Astrocyte of the hippocampus (primary cell): ENCODE measurements around the gene SLC25A26.

Experiments
- DNase-seq: peaks from one replicate; pipeline ENCODE4 v3.0.0; 2011; ENCODE audit warnings: low read depth, low spot score

SLC25A26 gene

DNA sequence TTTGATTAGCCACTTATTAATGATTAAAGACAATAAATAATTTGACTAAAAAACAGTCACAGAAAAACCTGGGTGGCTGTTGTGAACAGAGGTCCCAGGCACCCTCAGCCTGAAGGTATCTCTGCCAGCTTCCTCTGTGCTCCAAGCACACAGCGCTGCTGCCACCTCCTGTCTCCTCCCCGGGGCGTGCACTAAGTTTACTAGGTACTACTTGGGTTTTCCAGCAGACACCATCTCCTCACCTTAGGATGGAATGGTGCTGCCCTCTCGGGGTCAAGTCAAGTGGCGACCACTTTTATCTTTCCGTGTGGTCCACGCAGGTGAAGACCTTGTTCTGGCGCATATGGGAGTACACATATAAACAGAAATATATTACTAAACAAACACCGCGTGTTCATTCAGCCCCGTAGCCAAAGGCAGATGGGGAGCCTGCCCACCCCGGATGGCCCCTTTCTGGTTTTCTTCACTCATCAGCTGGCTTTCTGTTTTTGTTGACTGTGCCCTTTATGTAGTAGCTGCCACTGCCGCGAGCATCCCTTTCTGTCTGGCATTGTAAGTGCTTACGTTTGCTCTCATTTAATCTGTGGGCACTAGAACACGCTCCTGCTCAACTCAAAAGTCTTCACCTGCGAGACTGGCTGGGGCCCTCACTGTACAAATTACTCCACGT, 152.0 kb downstream of the SLC25A26 start:
- DNase-seq, result no peak

- DNase-seq, result peak; percentile 41
These were observed 155.8 kb downstream of the SLC25A26 start for GRCh38 chr3:66376568-66376967.

DNA sequence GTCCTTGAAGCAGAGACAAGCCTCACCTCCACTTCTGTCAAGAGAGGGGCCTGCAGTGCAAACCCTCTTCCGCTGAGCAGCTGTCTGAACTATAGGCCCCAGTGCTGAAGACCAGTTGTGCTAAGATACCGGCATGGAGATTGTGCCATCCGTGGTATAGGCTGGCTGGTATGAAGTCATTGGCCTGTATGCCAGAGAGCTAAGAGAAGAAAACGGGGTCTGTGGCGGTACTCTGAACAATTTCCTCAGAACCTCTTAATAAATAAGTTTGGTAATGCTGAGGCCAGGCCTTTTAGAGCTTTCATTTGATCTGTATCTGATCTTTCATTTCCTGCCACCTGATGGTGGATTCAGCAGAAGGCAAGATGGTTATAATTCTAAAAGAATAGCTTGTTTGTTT, 157.0 kb downstream of the SLC25A26 start:
- DNase-seq, result no peak

DNA sequence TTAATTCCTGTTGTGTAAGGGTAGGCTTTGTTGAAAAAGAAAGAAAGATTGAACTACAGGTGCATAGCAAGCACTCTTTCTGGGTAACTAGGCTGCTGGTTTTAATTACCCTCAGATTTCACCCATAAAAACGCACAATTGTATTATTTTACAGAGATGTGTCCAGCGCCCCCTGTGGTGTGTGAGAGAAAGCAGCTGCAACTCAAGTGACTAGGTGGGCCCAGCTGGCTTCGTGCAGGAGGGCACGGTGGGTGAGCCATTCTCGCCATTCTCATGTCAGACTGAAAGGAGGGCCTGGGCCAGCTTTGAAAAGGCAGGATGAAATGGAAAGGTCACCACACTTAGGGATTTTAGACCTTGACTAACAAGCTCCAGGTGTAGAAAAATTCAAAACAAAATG, 157.5 kb downstream of the SLC25A26 start:
- no peak for DNase-seq

DNA sequence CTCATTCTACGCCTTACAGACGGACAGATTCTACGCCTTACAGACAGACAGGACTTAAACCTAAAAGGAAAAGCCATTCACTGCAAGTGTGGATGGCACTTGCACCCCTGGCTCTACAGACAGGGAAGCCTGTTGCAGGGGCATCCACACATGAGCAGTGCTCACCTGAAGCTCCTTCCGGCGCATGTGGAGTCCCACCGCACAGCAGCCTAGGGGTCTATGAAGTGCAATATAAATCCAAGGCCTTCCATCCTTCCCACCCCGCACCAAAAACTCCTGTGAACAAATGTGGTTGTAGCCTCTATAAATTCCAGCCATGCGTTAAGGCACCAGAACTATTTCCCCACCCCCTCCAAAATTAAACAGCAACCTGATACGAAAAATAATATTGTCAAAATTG, 158.8 kb downstream of the SLC25A26 start:
- DNase-seq, result no peak

DNA sequence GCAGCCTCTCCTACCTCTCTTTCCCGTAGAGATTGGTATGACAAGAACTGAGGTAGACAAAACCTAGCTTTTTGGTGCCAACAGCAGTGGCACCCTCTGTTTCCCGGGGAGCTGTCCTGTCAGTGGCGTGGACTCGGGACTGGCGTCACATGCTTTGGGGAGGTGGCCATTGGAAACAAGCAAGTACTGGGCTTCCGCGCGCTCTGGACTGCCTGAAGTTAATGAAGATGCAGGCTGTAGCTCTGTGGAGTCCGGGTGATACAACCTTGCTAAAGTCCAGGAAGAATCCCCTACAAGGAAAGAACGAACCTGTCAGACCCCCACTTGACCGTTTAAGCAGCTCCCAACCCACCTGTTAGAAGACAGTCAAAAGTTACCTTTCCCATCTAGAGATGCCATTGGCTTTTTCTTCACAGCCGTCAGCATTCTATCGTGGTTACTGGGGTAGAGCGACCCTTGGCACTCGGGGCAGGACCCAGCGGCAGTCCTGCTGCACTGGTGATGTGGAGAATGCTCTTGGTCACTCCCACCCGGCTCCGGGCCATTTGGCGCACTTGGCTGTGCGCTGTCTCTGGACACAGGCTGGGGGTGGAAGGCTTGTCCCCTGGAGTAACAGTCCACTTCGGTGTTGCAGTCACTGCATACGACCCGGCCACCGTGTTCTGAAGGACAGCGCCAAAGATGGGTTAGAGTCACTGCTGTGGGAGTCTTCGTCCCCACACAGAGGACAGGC, 159.6 kb downstream of the SLC25A26 start:
- no peak for DNase-seq

DNA sequence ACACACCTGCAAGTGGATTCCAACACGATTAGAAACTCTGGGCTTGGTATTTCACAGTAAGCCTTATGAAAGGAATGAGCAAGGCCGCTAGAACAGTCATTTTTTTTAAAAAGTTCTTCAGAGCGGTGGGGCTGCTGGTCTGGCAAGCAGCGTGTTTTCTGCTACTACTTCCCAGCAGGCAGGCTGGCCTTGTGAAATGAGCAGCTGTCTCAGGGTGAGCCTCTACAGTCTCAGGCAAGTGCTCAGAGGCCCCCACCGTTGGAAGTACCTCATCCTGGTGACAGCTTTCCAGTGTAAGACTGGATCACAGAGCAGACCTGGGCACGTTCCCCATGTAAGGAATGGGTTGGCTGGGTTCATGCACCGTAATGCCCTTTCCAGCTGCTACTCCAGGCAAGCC, 160.8 kb downstream of the SLC25A26 start:
- DNase-seq, result no peak

DNA sequence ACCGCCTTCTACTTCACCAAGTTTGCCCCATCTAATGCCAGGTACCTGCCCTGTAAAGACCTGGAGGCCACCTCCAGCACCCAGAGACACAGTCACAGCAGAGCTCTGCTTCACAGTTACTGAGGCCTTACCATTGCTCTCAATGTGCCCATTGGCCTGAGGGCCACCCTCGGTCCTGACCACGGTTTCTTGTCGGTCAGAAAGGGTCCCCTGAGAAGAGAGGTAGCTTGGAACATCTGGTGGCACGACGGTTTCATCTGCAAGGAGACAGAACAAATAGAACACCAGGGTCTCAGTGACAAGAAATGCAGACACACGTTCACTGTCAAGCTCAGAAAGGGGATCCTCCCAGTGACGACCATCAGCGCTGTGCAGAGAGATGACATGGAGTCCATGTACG, 161.3 kb downstream of the SLC25A26 start:
- no peak for DNase-seq

- DNase-seq, result no peak
These were observed 162.2 kb downstream of the SLC25A26 start for GRCh38 chr3:66383023-66383422.

- no peak for DNase-seq
These were observed 163.4 kb downstream of the SLC25A26 start for GRCh38 chr3:66383998-66384745.

GRCh38 chr3:66385066-66385465, 164.3 kb downstream of the SLC25A26 start:
- DNase-seq, result no peak

GRCh38 chr3:66386011-66386924, 165.5 kb downstream of the SLC25A26 start:
- no peak for DNase-seq

DNA sequence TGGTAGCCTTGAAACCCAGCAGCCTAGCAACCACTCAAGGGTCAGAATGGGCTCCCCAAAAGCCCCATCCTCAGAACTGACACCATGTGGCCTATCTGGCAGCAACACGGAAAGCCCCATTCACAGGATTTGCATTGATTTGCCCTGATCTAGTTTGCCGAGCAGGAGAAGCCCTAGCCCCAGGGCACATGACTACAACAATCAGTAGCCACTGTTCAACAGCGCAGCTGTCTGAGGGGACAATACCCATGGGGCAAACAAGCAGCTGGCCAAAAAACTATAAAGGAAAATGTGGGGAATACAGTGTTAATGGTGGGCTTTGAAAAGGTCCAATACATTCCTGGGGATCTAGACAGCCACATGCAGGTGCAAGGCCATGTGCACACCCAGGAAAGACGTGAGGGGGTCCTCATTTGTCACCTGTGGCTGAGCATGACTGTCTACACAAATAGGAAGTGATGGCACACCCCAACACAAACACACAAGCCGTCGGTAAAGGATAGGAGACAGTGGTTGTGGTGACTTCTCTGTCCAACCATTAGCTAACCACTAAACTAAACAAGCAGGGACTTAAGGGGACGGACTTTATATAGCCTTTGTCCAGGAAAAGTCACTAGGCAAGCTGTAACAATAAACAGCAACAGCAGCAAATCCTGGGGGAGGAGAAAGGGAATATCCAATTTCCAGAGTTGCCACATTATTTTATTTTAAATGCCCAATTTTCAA, 166.3 kb downstream of the SLC25A26 start:
- DNase-seq, result no peak

GRCh38 chr3:66390013-66390412, 169.2 kb downstream of the SLC25A26 start:
- no peak for DNase-seq

DNA sequence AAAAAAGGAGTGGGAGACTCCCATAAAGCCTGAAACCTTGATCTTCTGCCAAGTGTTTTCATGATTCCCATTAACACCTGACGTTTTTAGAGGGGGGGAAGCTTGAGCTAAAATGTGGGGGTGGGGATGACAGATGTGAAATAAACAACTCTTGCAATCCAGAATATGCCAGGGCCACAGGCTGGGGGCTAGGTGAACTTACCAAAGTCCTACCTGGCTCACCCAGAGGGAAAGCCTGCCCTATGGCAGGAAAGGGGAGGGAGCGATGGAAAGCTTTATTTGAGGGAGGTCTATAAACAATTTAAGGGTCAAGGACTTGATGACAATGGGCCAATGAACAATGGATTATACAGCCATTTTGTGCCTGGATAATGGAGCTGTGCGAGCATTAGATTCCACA, 171.7 kb downstream of the SLC25A26 start:
- no peak for DNase-seq

- no peak for DNase-seq
These were observed 172.1 kb downstream of the SLC25A26 start for GRCh38 chr3:66392966-66393332.

- peak; percentile 68 for DNase-seq
These were observed 172.7 kb downstream of the SLC25A26 start for GRCh38 chr3:66393333-66394005.

- no peak for DNase-seq
These were observed 173.4 kb downstream of the SLC25A26 start for GRCh38 chr3:66394019-66394752.

GRCh38 chr3:66394753-66395249, 174.0 kb downstream of the SLC25A26 start:
- DNase-seq, result peak; percentile 80

DNA sequence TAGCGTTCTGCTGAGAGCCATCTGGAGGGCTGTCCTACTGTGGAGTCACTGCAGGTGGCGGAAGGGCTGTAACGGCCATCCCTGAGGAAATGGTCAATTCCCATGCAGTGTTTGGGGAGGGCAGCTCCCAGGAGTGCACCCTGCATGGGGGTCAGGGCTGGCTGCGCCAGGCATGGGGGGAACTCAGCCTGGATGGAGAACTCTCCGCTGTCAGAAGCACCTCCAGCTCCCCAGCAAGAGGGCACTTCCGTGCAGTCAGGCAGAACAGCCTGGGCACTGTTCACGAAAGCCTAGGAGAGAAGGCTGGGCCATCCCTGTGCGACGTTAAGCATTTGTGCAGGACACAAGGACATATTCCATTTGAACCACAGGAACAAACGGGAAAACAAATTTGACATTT, 174.8 kb downstream of the SLC25A26 start:
- DNase-seq, result no peak
